Liver (tissue), 9 donors: Measurements from ENCODE around the gene LAMC3. TPM values are rescaled to one million over a fixed set of nuclear protein-coding genes. Genes with fewer than 3 reads are reported as not detected.

Source experiments
- DNase-seq: peaks from one replicate; pipeline ENCODE4 v3.0.0-alpha.2; 2017; ENCODE audit warnings: low spot score
- H3K27ac ChIP-seq, 2 donors: one replicate each; pipeline ENCODE4 v1.7.0; 2013; ENCODE audit warnings: inconsistent platforms in 2 of 2, low read length in 2 of 2, control low read depth in 1 of 2, low read depth in 1 of 2, mild to moderate bottlenecking in 1 of 2
- H3K27me3 ChIP-seq, 4 donors: one replicate each; pipeline versions ENCODE4 v1.6.1 to v1.7.0; 2013; ENCODE audit warnings: low read length in 3 of 4, inconsistent platforms in 1 of 4, mild to moderate bottlenecking in 1 of 4, moderate library complexity in 1 of 4; ENCODE audit not compliant: control insufficient read depth in 4 of 4, insufficient read depth in 4 of 4
- H3K36me3 ChIP-seq, 4 donors: one replicate each; pipeline versions ENCODE4 v1.6.1 to v1.7.0; 2013; ENCODE audit warnings: low read length in 3 of 4, mild to moderate bottlenecking in 3 of 4, low read depth in 1 of 4, moderate library complexity in 1 of 4; ENCODE audit not compliant: control insufficient read depth in 4 of 4, insufficient read depth in 3 of 4
- H3K4me1 ChIP-seq, 4 donors: one replicate each; pipeline versions ENCODE4 v1.6.1 to v1.7.0; 2013; ENCODE audit warnings: low read length in 3 of 4, mild to moderate bottlenecking in 3 of 4, moderate library complexity in 1 of 4; ENCODE audit not compliant: control insufficient read depth in 4 of 4, insufficient read depth in 4 of 4
- H3K4me3 ChIP-seq, 3 donors: one replicate each; pipeline versions ENCODE4 v1.6.1 to v1.7.0; 2013; ENCODE audit warnings: low read length in 3 of 3, control low read depth in 1 of 3, low read depth in 1 of 3, mild to moderate bottlenecking in 1 of 3
- H3K9ac ChIP-seq, 2 donors: one replicate each; pipeline ENCODE4 v1.7.0; 2013; ENCODE audit warnings: low read length in 2 of 2, mild to moderate bottlenecking in 2 of 2, moderate library complexity in 2 of 2, control low read depth in 1 of 2, low read depth in 1 of 2
- H3K9me3 ChIP-seq, 4 donors: one replicate each; pipeline versions ENCODE4 v1.6.1 to v1.7.0; 2013; ENCODE audit warnings: low read length in 3 of 4; ENCODE audit not compliant: control insufficient read depth in 4 of 4
- EGR1 ChIP-seq, 2 donors: IDR thresholded peaks; 2 replicates each; pipeline ENCODE4 v1.6.1; 2016 to 2018; ENCODE audit warnings: antibody characterized with exemption in 2 of 2, low read depth in 2 of 2
- FOXA2 ChIP-seq: IDR thresholded peaks from 2 replicates; pipeline ENCODE4 v1.6.1; 2016; ENCODE audit warnings: antibody characterized with exemption
- GABPA ChIP-seq, 2 donors: IDR thresholded peaks in 1 of 2; conservative IDR thresholded peaks in 1 of 2; 2 replicates each; pipeline ENCODE4 v1.6.1; 2016; ENCODE audit warnings: antibody characterized with exemption in 2 of 2, mild to moderate bottlenecking in 1 of 2, moderate library complexity in 1 of 2
- RAD21 ChIP-seq, 2 donors: IDR thresholded peaks; 2 replicates each; pipeline ENCODE4 v1.6.1; 2016; ENCODE audit warnings: antibody characterized with exemption in 2 of 2, mild to moderate bottlenecking in 2 of 2
- YY1 ChIP-seq: IDR thresholded peaks from 2 replicates; pipeline ENCODE4 v1.6.1; 2016; ENCODE audit warnings: antibody characterized with exemption, mild to moderate bottlenecking
- WGBS: extraction: QIAGEN DNeasy Blood & Tissue Kit; methylation state at CpG from one replicate; pipeline ENCODE4 v1.1.7; 2013; 5-methylcytosine and 5-hydroxymethylcytosine counted together
- polyA plus RNA-seq, 2 donors: library from polyadenylated mRNA; stranded (reverse) in 1 of 2; unstranded in 1 of 2; fragments of 200-250 nt in 1 of 2; fragments of >200 nt in 1 of 2; fragmentation: Nextera tagmentation in 1 of 2; extraction: Ambion mirVana in 1 of 2; gene quantifications; one replicate each; pipeline versions ENCODE4 v1.2.1 to v1.2.3, GENCODE V29; 2013 to 2015
- total RNA-seq, 2 donors: library from RNA; depleted of rRNA; stranded (reverse); fragments of >200 nt; gene quantifications; one replicate each; pipeline ENCODE4 v1.2.3, GENCODE V29; 2014
- TF ChIP-seq, protein P1 (sequence below): fragments of 150-350 bp; IDR thresholded peaks from 2 replicates; pipeline ENCODE4 v1.5.1; 2017; ENCODE audit warnings: improper control_type of control experiment, low read depth, low read length; ENCODE audit not compliant: missing input control
- TF ChIP-seq, protein P2 (sequence below): IDR thresholded peaks from 2 replicates; pipeline ENCODE4 v1.6.1; 2016; ENCODE audit warnings: antibody characterized with exemption, mild to moderate bottlenecking
- TF ChIP-seq, protein P3 (sequence below): IDR thresholded peaks from 2 replicates; pipeline ENCODE4 v1.6.1; 2016; ENCODE audit warnings: antibody characterized with exemption
- donor health status: healthy.
- donor health status: healthy.
- donor health status: healthy.
- donor health status: healthy.
- donor health status: healthy.

Gene LAMC3
- total and polyA plus RNA-seq, 4 donors = 1.4 to 5.9 (median 2.9) TPM

- H3K9ac ChIP-seq = no peak overlapping the region
- no peak overlapping the region for H3K27ac ChIP-seq
- H3K36me3 ChIP-seq = no peaks in the 10 kb centered on the region
- H3K4me1 ChIP-seq = peaks cover 0 to 9% (median 5%) of the 10 kb centered on the region in 4 donors
- DNase-seq = no peak
- H3K9me3 ChIP-seq = peaks cover 0 to 3% (median 0%) of the 10 kb centered on the region in 4 donors
- no peak overlapping the region for H3K4me3 ChIP-seq
- peaks cover 0 to 16% (median 6%) of the 10 kb centered on the region in 4 donors for H3K27me3 ChIP-seq
- WGBS = 84% methylated on average over 4 of the region's 4 CpGs
- TF ChIP-seq, protein P1, sequence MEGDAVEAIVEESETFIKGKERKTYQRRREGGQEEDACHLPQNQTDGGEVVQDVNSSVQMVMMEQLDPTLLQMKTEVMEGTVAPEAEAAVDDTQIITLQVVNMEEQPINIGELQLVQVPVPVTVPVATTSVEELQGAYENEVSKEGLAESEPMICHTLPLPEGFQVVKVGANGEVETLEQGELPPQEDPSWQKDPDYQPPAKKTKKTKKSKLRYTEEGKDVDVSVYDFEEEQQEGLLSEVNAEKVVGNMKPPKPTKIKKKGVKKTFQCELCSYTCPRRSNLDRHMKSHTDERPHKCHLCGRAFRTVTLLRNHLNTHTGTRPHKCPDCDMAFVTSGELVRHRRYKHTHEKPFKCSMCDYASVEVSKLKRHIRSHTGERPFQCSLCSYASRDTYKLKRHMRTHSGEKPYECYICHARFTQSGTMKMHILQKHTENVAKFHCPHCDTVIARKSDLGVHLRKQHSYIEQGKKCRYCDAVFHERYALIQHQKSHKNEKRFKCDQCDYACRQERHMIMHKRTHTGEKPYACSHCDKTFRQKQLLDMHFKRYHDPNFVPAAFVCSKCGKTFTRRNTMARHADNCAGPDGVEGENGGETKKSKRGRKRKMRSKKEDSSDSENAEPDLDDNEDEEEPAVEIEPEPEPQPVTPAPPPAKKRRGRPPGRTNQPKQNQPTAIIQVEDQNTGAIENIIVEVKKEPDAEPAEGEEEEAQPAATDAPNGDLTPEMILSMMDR = no peak
- TF ChIP-seq EGR1 (IDR thresholded peaks at IDR 0.05; ENCODE audit: low read depth in 2 of 2) (no peak), FOXA2 (no peak), GABPA (IDR thresholded peaks at IDR 0.05 in 1 of 2, conservative IDR thresholded peaks at IDR 0.05 in 1 of 2) (no peak), RAD21 (IDR thresholded peaks at IDR 0.05) (no peak), YY1 (no peak)
- TF ChIP-seq, protein P2, sequence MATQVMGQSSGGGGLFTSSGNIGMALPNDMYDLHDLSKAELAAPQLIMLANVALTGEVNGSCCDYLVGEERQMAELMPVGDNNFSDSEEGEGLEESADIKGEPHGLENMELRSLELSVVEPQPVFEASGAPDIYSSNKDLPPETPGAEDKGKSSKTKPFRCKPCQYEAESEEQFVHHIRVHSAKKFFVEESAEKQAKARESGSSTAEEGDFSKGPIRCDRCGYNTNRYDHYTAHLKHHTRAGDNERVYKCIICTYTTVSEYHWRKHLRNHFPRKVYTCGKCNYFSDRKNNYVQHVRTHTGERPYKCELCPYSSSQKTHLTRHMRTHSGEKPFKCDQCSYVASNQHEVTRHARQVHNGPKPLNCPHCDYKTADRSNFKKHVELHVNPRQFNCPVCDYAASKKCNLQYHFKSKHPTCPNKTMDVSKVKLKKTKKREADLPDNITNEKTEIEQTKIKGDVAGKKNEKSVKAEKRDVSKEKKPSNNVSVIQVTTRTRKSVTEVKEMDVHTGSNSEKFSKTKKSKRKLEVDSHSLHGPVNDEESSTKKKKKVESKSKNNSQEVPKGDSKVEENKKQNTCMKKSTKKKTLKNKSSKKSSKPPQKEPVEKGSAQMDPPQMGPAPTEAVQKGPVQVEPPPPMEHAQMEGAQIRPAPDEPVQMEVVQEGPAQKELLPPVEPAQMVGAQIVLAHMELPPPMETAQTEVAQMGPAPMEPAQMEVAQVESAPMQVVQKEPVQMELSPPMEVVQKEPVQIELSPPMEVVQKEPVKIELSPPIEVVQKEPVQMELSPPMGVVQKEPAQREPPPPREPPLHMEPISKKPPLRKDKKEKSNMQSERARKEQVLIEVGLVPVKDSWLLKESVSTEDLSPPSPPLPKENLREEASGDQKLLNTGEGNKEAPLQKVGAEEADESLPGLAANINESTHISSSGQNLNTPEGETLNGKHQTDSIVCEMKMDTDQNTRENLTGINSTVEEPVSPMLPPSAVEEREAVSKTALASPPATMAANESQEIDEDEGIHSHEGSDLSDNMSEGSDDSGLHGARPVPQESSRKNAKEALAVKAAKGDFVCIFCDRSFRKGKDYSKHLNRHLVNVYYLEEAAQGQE = no peak
These were observed 2.4 kb upstream of the LAMC3 start for GRCh38 chr9:131006601-131007000.

- Histone ChIP-seq H3K36me3 (no peaks in the 10 kb centered on the region), H3K4me1 (peaks cover 0 to 9% (median 5%) of the 10 kb centered on the region in 4 donors), H3K4me3 (no peak overlapping the region), H3K9ac (no peak overlapping the region), H3K9me3 (peaks cover 0 to 3% (median 0%) of the 10 kb centered on the region in 4 donors), H3K27ac (no peak overlapping the region), H3K27me3 (peaks cover 0 to 16% (median 5%) of the 10 kb centered on the region in 4 donors)
- DNase-seq = no peak
- 86% methylated on average over 11 of the region's 11 CpGs for WGBS
- no peak for TF ChIP-seq EGR1 (IDR thresholded peaks at IDR 0.05; ENCODE audit: low read depth in 2 of 2)
- TF ChIP-seq, protein P2 = no peak
- TF ChIP-seq, protein P3, sequence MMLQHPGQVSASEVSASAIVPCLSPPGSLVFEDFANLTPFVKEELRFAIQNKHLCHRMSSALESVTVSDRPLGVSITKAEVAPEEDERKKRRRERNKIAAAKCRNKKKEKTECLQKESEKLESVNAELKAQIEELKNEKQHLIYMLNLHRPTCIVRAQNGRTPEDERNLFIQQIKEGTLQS = no peak
These were observed 888 bp upstream of the LAMC3 start for GRCh38 chr9:131008086-131008485.
